ENCODE data around the gene ASB13.
A peak's percentile ranks its signal among the peaks of the same experiment; 100 is the strongest.

DNA sequence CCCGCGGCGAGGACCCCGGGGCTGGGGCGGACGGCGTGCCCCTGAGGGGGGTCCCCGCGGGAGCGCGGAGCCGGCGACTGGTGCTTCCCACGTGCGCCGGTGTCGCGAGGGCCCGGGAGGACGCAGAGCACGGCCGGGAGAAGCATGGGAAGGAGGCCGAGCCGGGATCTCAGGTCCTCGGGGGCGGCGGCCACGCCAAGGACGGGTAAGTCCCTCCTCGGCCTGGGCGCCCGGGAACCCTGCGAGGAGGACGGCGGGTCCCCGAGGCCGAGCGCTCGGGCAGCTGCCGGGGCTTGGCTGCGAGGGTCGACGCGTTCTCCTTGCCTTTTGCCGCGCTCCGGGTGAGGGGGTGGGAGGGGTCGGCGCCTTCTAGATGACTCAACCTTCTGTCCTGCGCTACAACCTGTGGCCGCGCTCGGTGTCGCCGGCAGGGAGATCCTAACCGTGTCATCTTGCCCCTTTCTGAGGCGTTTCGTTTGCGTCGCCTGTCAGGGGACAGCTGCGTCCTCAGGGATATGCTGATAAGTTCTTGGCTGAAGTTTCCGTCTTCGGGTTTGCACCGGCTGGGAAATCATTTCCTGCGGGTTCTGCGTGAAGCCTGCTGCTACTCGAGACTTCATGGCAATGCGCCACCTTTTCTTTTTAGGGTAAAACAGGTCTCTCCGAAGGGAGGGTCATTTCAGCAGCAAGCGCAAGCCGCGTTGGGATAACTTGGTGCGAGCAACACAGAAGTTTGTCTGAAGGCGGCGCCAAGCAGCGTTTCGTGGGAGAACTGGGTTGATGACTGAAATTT lies 18.8 kb upstream of the ASB13 start:
- TF ChIP-seq, protein P1, sequence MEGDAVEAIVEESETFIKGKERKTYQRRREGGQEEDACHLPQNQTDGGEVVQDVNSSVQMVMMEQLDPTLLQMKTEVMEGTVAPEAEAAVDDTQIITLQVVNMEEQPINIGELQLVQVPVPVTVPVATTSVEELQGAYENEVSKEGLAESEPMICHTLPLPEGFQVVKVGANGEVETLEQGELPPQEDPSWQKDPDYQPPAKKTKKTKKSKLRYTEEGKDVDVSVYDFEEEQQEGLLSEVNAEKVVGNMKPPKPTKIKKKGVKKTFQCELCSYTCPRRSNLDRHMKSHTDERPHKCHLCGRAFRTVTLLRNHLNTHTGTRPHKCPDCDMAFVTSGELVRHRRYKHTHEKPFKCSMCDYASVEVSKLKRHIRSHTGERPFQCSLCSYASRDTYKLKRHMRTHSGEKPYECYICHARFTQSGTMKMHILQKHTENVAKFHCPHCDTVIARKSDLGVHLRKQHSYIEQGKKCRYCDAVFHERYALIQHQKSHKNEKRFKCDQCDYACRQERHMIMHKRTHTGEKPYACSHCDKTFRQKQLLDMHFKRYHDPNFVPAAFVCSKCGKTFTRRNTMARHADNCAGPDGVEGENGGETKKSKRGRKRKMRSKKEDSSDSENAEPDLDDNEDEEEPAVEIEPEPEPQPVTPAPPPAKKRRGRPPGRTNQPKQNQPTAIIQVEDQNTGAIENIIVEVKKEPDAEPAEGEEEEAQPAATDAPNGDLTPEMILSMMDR (IDR thresholded peaks at IDR 0.05), result peak in 3 of 7 experiments; percentile 32 to 44 (median 34)
- TF ChIP-seq POLR2A (IDR thresholded peaks at IDR 0.05) (no peak), EP300 (IDR thresholded peaks at IDR 0.05) (no peak)

Measured in stomach (tissue), 4 donors.